ENCODE results near the gene COX4I2. TPM values are rescaled to one million over a fixed set of nuclear protein-coding genes. Genes with fewer than 3 reads are reported as not detected.
"Not testable (repeated sequence)": the region's sequence is repeated elsewhere in the genome, so short reads cannot be mapped to it uniquely, and the experiment has no call there.

Gene COX4I2
- total RNA-seq, 4 donors from 2014 or later: 2.1 to 14.2 (median 7.1) TPM

DNA sequence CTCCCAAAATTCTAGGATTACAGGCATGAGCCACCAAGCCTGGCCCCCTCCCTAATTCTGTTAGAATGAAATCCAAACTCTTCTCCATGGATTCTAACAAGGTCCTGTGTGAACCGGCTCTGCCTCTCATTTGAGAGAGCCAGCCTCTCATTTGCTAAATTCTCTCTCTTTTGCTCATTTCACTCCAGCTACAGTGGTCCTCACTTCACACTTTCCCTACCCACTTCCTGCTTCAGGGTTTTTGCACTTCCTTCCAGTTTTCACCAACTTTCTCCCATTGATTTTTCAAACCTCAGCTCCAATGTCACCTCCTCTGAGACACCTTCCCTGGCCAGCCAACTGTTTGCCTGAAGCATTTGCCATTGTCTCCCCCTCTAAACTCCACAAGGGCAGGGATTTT, 5.1 kb downstream of the COX4I2 start:
- Histone ChIP-seq H3K27ac (replicated peaks in 1 of 4) (no peak overlapping the region), H3K9me3 (no peaks in the 10 kb centered on the region), H3K36me3 (no peaks in the 10 kb centered on the region), H3K27me3 (peaks cover 0 to 25% (median 1%) of the 10 kb centered on the region in 4 donors), H3K4me3 (no peak overlapping the region), H3K4me1 (peaks cover 0 to 2% (median 1%) of the 10 kb centered on the region in 4 donors)
- no peak for TF ChIP-seq POLR2AphosphoS5 (IDR thresholded peaks at IDR 0.05)
- intact Hi-C loops (cut with DNase I): no loop called here
- 76% methylated on average over 1 of the region's 1 CpG for WGBS
- no peak for DNase-seq (ENCODE audit: extremely low spot score)

DNA sequence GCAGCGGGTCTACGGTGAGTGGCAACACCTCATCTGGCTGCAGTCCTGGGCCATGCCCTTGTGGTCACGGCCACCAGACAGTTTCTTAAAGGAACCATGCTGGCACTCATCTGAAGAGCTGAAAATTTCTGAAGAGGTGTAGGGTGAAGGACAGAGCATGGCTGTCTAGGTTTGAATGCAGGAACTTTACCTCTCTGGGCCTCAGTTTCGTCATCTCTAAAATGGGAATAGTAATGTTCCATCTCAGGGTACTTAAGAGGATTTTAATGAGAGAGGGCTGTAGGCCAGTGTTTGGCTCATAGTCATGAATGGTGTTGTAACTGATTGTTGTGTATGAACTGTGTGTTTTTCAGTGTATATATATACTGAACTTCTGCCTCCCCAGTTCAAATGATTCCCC, 5.8 kb downstream of the COX4I2 start:
- DNase-seq (ENCODE audit: extremely low spot score): no peak
- Histone ChIP-seq H3K4me1 (no peaks in the 10 kb centered on the region), H3K36me3 (no peaks in the 10 kb centered on the region), H3K4me3 (no peak overlapping the region), H3K27ac (replicated peaks in 1 of 4) (no peak overlapping the region), H3K27me3 (peaks cover 0 to 18% (median 0%) of the 10 kb centered on the region in 4 donors), H3K9me3 (no peaks in the 10 kb centered on the region)
- intact Hi-C loops (cut with DNase I): no loop called here
- TF ChIP-seq, protein P1, sequence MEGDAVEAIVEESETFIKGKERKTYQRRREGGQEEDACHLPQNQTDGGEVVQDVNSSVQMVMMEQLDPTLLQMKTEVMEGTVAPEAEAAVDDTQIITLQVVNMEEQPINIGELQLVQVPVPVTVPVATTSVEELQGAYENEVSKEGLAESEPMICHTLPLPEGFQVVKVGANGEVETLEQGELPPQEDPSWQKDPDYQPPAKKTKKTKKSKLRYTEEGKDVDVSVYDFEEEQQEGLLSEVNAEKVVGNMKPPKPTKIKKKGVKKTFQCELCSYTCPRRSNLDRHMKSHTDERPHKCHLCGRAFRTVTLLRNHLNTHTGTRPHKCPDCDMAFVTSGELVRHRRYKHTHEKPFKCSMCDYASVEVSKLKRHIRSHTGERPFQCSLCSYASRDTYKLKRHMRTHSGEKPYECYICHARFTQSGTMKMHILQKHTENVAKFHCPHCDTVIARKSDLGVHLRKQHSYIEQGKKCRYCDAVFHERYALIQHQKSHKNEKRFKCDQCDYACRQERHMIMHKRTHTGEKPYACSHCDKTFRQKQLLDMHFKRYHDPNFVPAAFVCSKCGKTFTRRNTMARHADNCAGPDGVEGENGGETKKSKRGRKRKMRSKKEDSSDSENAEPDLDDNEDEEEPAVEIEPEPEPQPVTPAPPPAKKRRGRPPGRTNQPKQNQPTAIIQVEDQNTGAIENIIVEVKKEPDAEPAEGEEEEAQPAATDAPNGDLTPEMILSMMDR (IDR thresholded peaks at IDR 0.05): no peak
- no peak for TF ChIP-seq POLR2A (IDR thresholded peaks at IDR 0.05; ENCODE audit: low read depth)
- TF ChIP-seq EP300 (IDR thresholded peaks at IDR 0.05): no peak
- TF ChIP-seq POLR2AphosphoS5 (IDR thresholded peaks at IDR 0.05): no peak
- WGBS: 92% methylated on average over 4 of the region's 4 CpGs

DNA sequence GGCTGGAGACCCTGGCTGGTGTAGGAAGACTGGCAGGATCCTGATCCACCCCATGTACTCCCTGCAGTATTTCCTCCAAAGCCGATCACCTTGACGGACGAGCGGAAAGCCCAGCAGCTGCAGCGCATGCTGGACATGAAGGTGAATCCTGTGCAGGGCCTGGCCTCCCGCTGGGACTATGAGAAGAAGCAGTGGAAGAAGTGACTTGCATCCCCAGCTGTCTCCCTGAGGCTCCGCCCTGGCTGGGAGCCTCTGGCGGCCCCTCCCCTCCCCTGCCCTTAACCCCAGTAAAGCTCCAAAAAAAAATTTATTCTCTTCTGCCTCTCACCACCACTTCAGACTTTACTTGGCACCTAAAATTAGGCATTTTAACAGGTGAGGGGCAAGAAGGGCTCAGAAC, 7.0 kb downstream of the COX4I2 start:
- intact Hi-C loops (cut with DNase I): no loop called here
- H3K27me3 ChIP-seq: peaks cover 0 to 9% (median 0%) of the 10 kb centered on the region in 4 donors
- WGBS: 40% methylated on average over 2 of the region's 8 CpGs
- H3K27ac ChIP-seq (replicated peaks in 1 of 4): no peak overlapping the region
- H3K36me3 ChIP-seq: no peaks in the 10 kb centered on the region
- H3K9me3 ChIP-seq: no peaks in the 10 kb centered on the region
- H3K4me3 ChIP-seq: no peak overlapping the region
- H3K4me1 ChIP-seq: no peaks in the 10 kb centered on the region
- DNase-seq (ENCODE audit: extremely low spot score): no peak
- TF ChIP-seq POLR2A (IDR thresholded peaks at IDR 0.05; ENCODE audit: low read depth) (no peak), EP300 (IDR thresholded peaks at IDR 0.05) (no peak), POLR2AphosphoS5 (IDR thresholded peaks at IDR 0.05) (no peak)
- TF ChIP-seq, protein P1 (IDR thresholded peaks at IDR 0.05): no peak

DNA sequence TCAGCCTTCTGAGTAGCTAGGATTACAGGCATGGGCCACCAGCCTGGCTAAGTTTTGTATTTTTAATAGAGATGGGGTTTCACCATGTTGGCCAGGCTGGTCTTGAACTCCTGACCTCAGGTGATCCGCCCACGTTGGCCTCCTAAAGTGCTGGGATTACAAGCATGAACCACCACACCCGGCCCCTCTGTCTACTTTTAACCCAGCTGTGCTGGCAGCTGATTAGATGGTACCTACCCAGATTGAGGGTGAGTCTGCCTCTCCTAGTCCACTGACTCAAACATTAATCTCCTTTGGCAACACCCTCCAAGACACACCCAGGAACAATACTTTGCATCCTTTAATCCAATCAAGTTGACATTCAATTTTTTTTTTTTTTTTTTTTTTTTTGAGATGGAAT, 10.4 kb downstream of the COX4I2 start:
- 98% methylated on average over 3 of the region's 3 CpGs for WGBS
- H3K4me3 ChIP-seq; H3K27me3 ChIP-seq; H3K9me3 ChIP-seq; DNase-seq (ENCODE audit: extremely low spot score); H3K27ac ChIP-seq (replicated peaks in 1 of 4); H3K36me3 ChIP-seq; intact Hi-C loops (cut with DNase I): not testable (repeated sequence)
- H3K4me1 ChIP-seq: peaks cover 0 to 11% (median 9%) of the 10 kb centered on the region in 4 donors

DNA sequence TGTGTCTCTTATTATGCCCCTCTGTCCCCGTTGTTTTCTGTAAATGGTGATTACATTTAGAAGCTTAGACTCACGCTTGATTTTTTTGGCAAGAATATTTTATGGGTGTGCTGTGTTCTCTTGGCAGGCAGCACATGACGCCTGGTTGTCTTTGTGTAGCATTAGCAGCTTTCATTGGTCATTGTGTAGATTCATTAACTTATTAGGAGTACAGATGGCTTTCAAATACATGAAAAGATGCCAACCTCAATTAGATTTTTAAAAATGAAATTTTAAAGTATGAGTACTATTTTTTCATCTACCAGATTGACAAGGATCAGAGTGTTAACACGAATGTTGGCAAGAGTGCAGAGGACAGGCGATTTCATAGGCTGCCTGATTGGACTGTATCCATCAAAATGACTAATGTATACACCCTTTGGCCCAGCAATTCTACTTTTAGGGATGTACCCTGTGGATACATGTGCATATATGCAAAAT, 15.2 kb downstream of the COX4I2 start:
- WGBS: 18% methylated on average over 5 of the region's 5 CpGs

More for the DNA sequence above, 15.2 kb downstream of the COX4I2 start:
- H3K27me3 ChIP-seq: no peaks in the 10 kb centered on the region
- H3K9me3 ChIP-seq: no peaks in the 10 kb centered on the region
- DNase-seq (ENCODE audit: extremely low spot score): no peak
- no peak overlapping the region for H3K4me3 ChIP-seq
- H3K4me1 ChIP-seq: peaks cover 0 to 18% (median 14%) of the 10 kb centered on the region in 4 donors
- TF ChIP-seq POLR2A (IDR thresholded peaks at IDR 0.05; ENCODE audit: low read depth): no peak
- TF ChIP-seq EP300 (IDR thresholded peaks at IDR 0.05): no peak
- TF ChIP-seq POLR2AphosphoS5 (IDR thresholded peaks at IDR 0.05): peak in 1 of 2 donors; percentile 11
- TF ChIP-seq, protein P1 (IDR thresholded peaks at IDR 0.05): no peak
- H3K36me3 ChIP-seq: no peaks in the 10 kb centered on the region
- intact Hi-C loops (cut with DNase I): no loop called here
- peak overlapping the region in 1 of 4 donors; percentile 34 for H3K27ac ChIP-seq (replicated peaks in 1 of 4)

All from esophagus muscularis mucosa (tissue), 4 donors.